Activated naive CD4-positive, alpha-beta T cell (primary cell): ENCODE measurements around the gene PDGFB.
"Not testable (repeated sequence)": the region's sequence is repeated elsewhere in the genome, so short reads cannot be mapped to it uniquely, and the experiment has no call there.

Experiments
- DNase-seq, 4 experiments: peaks; one replicate each; lab custom pipeline; 2025; lab: John Stamatoyannopoulos, UW

PDGFB gene

DNA sequence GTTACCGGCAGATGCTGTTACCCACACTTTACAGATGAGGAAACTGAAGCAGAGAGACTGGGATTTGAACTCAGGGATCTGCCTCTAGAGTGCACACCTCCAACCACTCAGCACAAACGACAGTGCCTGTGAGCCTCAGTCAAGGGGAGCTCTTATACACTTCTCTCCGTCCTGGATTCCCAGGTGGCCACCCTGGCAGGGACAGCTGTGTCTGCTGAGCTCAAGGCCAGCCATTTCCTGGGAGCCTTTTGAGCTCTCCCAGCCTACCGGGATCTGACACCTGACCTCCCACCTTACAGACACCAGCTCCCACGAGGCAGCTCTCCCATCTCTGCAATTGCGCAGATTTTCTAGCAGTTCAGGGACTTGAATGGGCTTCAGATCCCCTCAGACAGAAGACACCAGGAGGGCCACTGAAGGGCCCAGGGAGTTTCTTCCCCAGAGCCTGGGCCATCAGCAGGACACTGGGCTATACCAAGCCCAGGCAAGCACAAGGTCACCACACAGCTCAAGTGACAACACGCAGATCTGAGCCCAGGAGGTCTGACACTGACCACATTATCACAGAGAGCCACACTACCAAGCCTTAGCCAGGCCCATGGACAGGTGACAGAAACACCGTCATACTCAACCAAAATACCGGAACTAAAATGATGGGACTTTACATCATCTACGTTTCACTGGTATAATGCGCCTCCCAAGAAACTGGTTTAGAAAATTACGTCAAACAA lies 17.1 kb downstream of the PDGFB start:
- DNase-seq, result no peak

DNA sequence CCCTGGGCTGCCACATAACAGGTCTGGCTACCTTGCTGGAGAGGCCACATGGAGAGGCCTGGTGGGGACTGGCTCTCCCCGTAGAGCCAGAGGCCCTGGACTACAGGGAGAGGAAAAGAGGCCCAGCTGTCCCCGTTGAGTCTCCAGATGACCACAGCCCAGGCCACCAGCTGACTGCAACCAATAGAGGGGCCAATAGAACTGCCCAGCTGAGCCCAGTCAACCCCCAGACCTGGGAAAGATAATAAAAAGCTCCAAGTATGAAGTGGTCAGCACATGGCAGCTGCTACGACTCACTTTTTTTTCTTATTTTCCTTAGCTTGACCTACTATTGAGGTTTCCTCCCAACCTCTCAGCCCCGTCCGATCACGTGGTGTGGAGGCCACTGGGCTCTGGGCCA lies 18.4 kb downstream of the PDGFB start:
- DNase-seq, result no peak

GRCh38 chr22:39225591-39225990 lies 19.2 kb downstream of the PDGFB start:
- DNase-seq, result no peak

GRCh38 chr22:39224550-39224949 lies 20.2 kb downstream of the PDGFB start:
- DNase-seq, result no peak

GRCh38 chr22:39223091-39223710 lies 21.6 kb downstream of the PDGFB start:
- no peak for DNase-seq

DNA sequence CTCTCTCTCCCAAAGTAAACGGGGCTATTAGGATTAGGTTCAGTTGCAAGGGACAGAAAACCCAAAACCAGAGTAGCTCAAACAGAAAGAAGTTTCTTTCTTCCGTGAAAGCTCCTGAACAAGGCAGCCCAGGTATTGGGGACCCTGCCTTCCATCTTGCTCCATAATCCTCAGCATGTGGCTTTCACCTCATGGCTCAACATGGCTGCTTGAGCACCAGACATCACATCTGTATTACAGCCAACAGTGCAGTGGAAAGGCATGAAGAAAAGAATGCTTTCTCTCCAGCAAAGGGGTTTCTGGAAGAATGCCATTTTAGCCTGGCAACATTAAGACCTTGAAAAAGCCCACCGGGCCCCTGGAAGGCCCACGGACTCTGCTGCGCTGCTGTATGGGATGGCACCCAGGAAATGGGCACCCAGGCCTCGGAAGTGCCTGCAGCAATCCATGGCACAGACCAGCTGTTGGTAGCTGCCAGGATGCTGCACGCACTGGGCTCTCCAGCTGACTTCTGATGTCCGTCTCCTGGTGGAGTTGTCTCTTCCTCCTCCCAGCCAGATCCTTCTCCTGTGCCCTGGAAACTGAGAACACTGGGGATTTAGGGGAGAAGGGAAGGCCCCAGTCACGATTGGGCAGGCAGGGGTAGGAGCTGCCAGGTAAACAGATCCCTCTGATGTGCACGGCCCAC lies 22.6 kb downstream of the PDGFB start:
- no peak for DNase-seq

DNA sequence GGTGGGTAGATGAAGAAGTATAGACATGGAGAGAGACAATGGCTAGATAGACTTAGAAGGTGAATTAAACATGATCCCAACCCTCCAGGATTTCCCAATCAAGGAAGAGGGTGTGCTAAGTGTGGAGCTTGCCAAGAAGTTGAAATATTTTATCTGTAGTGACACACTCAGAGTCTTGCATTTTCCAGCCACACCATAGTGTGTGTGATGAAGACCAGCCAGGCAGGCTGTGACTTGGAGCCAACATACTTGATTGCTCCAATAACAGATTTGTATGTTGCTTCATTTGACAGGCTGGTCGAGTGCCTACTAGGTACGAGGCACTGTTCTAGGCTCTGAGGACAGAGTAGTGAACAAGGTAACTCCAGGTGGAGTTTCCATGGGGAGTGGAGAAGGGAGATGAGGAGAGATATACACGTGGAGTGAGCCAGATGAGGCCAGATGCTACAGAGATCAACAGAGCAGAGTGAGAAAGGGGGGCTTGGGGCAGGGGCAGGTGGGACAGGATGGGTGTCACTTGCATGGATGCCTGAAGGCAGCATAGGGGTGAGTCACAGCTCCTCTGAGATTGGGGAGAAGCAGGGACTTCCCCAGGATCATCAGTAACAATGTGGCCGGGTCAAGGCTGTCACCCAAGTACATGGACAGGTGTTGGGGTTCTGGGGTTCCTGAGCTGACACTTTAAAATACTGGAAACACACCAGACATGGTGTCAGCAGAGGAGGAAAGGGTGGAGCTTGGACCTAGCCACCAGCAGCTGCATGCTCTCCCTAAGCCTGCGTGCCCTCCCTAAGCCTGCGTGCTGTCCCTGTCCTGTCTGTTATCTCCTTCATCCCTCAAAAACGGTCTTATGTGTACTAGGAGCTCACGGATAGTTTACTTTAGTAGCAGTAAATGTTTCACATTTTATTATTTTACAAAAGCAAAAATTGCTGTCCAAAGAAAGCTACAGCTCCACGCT lies 23.6 kb downstream of the PDGFB start:
- no peak for DNase-seq

GRCh38 chr22:39220450-39220849 lies 24.3 kb downstream of the PDGFB start:
- DNase-seq, result no peak

GRCh38 chr22:39219071-39220039 lies 25.4 kb downstream of the PDGFB start:
- DNase-seq, result no peak

DNA sequence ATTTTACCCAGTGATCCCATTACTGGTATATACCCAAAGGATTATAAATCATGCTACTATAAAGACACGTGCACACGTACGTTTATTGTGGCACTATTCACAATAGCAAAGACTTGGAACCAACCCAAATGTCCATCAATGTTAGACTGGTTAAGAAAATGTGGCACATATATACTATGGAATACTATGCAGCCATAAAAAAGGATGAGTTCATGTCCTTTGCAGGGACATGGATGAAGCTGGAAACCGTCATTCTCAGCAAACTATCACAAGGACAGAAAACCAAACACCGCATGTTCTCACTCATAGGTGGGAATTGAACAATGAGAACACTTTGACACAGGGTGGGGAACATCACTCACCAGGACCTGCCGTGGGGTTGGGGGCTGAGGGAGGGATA lies 26.4 kb downstream of the PDGFB start:
- DNase-seq, result not testable (repeated sequence)

GRCh38 chr22:39216143-39216490 lies 28.7 kb downstream of the PDGFB start:
- DNase-seq, result no peak

DNA sequence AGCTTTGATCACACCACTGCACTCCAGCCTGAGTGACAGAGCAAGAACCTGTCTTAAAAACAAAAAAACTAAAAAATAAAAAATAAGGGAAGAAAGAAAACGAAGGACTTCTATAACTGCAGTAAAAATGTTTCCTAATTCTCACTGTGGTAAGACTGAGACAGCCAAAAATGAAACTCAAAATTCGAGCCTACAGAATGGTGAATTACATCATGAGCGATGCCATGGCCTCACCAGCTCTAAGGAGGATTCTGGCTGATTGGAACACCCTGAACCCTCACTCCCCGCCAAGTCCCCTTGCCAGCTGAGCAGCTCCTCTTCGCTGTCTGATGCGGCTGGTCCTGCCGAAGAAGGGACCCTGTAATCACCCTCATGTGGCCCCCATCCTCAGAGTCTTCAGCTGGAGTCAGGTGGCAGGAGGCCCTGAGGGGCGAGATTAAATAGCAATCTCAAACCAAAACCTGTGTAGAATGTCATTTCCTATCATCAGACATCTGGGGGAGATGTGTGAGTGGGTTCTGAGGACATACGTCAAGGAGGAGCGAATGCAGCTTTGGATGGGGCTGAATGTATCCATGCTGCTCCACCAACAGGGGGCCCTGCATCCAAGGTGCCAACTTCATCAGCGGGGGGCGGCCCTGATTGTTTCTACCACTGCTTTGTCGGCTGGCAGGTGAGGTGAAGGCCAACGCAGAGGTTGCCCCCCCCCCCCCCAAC lies 29.2 kb downstream of the PDGFB start:
- DNase-seq, result no peak

GRCh38 chr22:39215070-39215396 lies 29.7 kb downstream of the PDGFB start:
- no peak for DNase-seq

DNA sequence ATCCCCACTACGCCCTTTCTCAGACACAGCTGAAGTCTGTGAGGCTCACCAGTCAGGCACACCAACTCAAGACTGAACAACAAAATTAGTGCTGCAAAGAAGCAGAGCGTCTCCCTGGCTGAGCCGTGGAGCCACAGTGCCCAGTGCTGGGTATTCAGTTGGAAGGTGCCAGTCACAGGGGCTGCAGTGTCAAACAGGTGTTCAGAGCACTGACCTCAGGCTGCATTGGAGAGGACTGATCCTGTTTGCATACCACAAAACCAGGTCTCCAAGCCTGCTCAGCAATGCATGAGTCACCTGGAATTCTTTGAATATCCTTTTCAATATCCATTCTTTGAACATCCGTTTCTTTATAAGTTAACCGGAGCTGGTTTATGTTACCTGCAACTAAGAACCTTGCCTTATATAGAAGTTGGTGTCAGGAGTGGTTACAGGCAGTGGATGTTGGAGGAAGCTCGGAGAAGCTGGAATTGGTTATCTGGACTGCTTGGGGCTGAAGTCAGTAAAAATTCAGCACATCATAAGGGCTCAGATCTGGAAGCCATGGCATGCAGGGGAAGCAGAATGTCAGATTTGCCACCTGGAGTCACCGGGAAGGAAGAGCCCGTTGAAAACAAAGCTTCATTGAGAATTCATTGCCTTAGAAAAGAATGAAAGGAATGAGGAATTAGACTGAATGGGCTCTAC lies 30.3 kb downstream of the PDGFB start:
- DNase-seq, result no peak

DNA sequence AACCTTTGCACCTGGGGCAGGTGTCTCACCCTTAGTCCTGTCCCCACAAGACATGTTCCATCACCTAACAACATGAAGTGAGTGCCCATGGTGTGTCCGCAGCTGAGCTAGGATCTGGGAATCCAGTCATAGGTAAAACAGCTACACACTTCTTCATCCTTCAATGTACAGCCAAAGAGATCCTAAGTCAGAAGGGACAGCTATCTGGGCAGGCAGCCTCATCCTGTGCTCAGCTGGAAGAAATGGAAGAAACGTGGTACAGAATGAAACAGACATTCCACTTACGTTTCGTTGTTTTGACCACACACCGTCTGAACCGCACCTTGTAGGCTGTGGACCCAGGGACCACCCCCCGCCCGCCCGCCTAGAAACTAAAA lies 30.8 kb downstream of the PDGFB start:
- DNase-seq, result no peak

- no peak for DNase-seq
Observed at GRCh38 chr22:39212721-39213376, 31.9 kb downstream of the PDGFB start.

- no peak for DNase-seq
Observed at GRCh38 chr22:39209756-39210155, 35.0 kb downstream of the PDGFB start.

GRCh38 chr22:39208013-39208680 lies 36.6 kb downstream of the PDGFB start:
- no peak for DNase-seq
